Measurements from ENCODE around the gene MRPS30.
"Not testable (repeated sequence)": the region's sequence is repeated elsewhere in the genome, so short reads cannot be mapped to it uniquely, and the experiment has no call there.

MRPS30 gene

DNA sequence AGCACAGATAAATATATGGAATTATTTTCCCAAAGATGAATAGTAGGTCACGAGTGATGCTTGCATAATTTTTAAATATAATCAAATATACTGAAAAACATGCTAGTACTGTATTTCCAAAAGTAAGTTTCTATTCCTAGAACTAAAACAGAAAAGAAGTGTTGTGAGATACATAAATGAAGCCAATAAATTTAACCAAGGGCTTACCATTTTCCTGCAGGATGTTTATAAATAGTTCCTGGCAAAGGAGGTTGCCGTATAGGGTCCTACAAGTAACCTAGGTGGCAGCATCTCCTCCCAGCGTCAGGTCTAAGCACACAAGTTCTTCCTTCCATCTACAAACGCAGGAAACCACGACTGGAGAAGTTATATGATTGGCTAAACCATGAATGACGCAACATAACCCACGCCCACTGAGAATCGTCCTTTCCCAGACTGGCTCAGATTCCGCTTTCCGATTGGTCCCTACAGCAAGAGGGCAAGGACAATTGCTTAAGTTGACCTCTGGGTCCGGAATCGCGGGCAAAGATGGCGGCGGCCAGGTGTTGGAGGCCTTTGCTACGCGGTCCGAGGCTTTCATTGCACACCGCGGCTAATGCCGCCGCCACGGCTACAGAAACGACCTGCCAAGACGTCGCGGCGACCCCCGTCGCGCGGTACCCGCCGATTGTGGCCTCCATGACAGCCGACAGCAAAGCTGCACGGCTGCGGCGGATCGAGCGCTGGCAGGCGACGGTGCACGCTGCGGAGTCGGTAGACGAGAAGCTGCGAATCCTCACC lies at the start of gene MRPS30:
MRPS30 (plus strand) TSS at position 513 of the 780 bp plus-strand sequence; CDS start at position 529, 16 bp downstream.
- H3K27ac Mint-ChIP-seq: peak within 1 kb of the TSS; percentile 90
- no peaks in the 10 kb centered on the region for H3K9me3 Mint-ChIP-seq
- peak within 1 kb of the TSS; percentile 97 for H3K4me3 Mint-ChIP-seq
- H3K36me3 Mint-ChIP-seq: peaks cover 3% of the 10 kb centered on the region
- H3K27me3 Mint-ChIP-seq: no peaks in the 10 kb centered on the region
- H3K4me1 Mint-ChIP-seq: peaks cover 43% of the 10 kb centered on the region

- Mint-ChIP-seq H3K27ac (no peak overlapping the region), H3K9me3 (no peaks in the 10 kb centered on the region), H3K4me3 (no peak overlapping the region), H3K27me3 (peaks cover 12% of the 10 kb centered on the region), H3K36me3 (no peaks in the 10 kb centered on the region), H3K4me1 (no peaks in the 10 kb centered on the region)
These were observed 39.4 kb upstream of the MRPS30 start for GRCh38 chr5:44769200-44769876.

GRCh38 chr5:44769877-44770209 lies 38.9 kb upstream of the MRPS30 start:
- Mint-ChIP-seq H3K27ac (no peak overlapping the region), H3K27me3 (peaks cover 12% of the 10 kb centered on the region), H3K4me3 (no peak overlapping the region), H3K4me1 (no peaks in the 10 kb centered on the region), H3K9me3 (no peaks in the 10 kb centered on the region), H3K36me3 (no peaks in the 10 kb centered on the region)

DNA sequence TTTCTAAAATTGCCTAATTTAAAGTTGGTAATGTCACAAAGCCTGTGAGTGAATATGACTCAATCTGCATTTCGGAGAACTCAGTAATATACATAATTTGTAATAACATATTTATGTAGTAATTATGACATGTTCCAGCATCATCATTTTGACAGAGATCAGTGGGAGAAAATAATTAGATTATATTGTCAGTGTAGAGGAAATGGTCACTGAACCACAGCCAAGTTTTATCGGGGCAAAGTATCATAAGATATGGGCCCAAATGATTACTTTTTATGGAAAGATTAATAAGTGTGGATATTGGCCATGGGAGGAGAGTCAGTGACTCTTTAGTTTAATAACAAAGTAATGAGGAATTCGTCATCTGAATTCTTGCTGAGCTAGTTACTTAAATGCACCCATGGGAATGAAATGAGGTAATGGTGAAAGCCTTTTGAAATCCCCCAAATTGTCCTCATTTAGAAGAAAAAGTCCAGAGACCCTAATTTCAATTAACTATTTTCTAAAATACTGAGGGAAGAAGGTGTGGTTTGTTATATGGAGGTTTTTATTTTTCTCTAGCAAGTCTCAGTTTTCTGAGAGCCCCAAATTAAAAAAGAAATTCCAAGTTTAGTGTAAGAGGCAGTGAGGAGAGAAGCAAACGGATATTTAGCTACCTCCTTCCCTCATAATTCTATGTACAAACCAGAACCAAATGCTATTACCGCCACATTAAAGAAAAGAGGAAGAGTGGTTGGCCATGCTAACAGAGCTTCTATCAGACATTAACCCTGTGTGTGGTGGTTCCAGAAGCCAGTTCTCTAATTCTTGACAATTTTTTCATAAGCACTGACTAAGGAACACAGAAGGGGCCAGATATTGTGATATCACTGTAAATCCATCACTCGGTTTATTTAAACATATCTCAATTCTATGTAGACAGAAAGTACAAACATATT lies 37.7 kb upstream of the MRPS30 start:
- Mint-ChIP-seq H3K27ac (no peak overlapping the region), H3K9me3 (no peaks in the 10 kb centered on the region), H3K4me1 (no peaks in the 10 kb centered on the region), H3K27me3 (peaks cover 12% of the 10 kb centered on the region), H3K4me3 (no peak overlapping the region), H3K36me3 (no peaks in the 10 kb centered on the region)

DNA sequence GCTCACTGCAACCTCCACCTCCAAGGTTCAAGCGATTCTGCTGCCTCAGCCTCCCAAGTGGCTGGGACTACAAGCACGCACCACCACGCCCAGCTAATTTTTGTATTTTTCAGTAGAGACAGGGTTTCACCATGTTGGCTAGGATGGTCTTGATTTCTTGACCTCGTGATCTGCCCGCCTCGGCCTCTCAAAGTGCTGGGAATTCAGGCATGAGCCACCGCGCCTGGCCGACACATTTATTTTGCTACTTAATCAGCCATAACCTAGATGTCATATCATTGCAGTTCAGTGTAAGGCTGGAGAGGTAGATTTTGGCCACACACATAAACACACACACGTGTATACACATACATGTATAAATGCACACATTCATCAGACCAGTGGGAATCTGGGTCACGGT lies 36.4 kb upstream of the MRPS30 start:
- H3K9me3 Mint-ChIP-seq, H3K27ac Mint-ChIP-seq, H3K36me3 Mint-ChIP-seq, H3K4me3 Mint-ChIP-seq, H3K4me1 Mint-ChIP-seq: not testable (repeated sequence)
- peaks cover 12% of the 10 kb centered on the region for H3K27me3 Mint-ChIP-seq

DNA sequence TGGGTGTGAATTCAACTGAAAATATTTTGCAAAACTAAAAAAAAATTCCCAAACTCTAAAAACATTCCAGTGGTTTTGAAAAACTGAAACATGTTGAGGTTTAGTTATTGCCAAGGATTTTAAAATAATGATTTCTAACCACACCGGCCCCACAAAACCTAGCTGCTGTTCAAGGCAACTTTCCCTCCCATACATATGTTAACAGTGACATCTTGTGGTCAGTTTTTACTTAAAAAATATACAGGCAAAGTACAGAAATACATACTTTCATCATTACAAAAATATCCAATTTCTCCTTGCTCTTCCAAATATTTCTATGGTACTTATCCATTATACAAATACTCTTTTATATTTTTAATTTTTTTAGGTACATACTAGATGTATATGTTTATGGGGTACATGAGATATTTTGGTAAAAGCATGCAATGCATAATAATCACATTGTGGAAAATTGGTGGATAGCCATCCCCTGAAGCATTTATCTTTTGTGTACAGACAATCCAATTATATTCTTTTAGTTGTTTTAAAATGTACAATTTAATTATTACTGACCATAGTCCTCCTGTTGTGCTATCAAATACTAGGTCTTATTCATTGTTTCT lies 34.4 kb upstream of the MRPS30 start:
- H3K27me3 Mint-ChIP-seq: peaks cover 9% of the 10 kb centered on the region
- H3K9me3 Mint-ChIP-seq: no peaks in the 10 kb centered on the region
- no peak overlapping the region for H3K27ac Mint-ChIP-seq
- no peaks in the 10 kb centered on the region for H3K4me1 Mint-ChIP-seq
- no peaks in the 10 kb centered on the region for H3K36me3 Mint-ChIP-seq
- no peak overlapping the region for H3K4me3 Mint-ChIP-seq

DNA sequence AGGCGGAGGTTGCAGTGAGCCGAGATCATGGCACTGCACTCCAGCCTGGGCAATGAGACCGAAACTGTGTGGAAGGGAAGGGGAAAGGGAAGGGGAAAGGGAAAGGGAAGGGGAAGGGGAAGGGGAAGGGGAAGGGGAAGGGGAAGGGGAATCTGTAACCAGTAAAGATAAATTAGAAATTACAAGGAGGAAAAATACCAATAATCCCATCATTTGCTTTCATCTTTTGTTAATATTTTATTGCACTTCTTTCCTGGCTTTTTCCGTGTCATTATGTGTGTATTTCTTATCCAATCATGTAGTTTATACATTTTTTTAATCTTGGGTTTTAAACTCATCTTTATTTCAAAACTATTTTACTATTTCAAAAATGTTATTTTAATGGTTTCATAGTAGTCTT lies 29.6 kb upstream of the MRPS30 start:
- H3K4me1 Mint-ChIP-seq: no peaks in the 10 kb centered on the region
- no peak overlapping the region for H3K27ac Mint-ChIP-seq
- no peak overlapping the region for H3K4me3 Mint-ChIP-seq
- H3K36me3 Mint-ChIP-seq: no peaks in the 10 kb centered on the region
- H3K9me3 Mint-ChIP-seq: no peaks in the 10 kb centered on the region
- H3K27me3 Mint-ChIP-seq: no peaks in the 10 kb centered on the region

- no peaks in the 10 kb centered on the region for H3K36me3 Mint-ChIP-seq
- peaks cover 7% of the 10 kb centered on the region for H3K9me3 Mint-ChIP-seq
These were observed 25.0 kb upstream of the MRPS30 start for GRCh38 chr5:44783634-44784315.

GRCh38 chr5:44787731-44788130 lies 21.0 kb upstream of the MRPS30 start:
- Mint-ChIP-seq H3K4me3 (no peak overlapping the region), H3K36me3 (peaks cover 6% of the 10 kb centered on the region), H3K9me3 (peaks cover 18% of the 10 kb centered on the region), H3K27me3 (no peaks in the 10 kb centered on the region), H3K27ac (no peak overlapping the region), H3K4me1 (no peaks in the 10 kb centered on the region)

More at GRCh38 chr5:44783634-44784315, 25.0 kb upstream of the MRPS30 start:
- Mint-ChIP-seq H3K4me3 (no peak overlapping the region), H3K27ac (no peak overlapping the region), H3K4me1 (no peaks in the 10 kb centered on the region), H3K27me3 (no peaks in the 10 kb centered on the region)

DNA sequence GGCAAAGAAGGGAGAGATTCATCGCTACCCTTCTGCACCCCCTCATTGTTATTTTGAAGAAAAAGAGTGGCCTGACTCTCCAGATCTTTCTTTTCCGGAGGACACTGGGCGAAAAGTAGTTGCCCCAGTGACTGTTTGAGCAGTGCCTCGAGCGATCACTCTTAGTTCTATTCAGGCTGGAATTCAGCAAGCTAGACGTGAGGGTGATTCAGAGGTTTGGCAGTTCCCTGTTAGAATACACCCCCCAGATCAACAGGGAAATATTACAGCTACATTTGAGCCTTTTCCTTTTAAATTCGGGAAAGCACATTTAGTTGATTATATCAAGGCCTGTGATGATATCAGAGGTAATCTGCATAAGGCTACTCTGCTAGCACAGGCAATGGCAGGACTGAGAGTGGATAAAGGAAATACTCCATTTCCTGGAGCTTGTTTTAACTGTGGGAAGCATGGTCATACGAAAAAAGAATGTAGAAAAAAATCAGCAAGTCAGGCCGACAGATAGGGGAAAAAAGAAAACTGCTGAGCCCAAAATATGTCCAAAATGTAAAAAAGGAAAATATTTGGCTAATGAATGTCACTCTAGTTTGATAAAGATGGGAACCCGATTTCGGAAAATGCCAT lies 19.3 kb upstream of the MRPS30 start:
- not testable (repeated sequence) for H3K4me1 Mint-ChIP-seq, H3K36me3 Mint-ChIP-seq, H3K27ac Mint-ChIP-seq, H3K4me3 Mint-ChIP-seq, H3K27me3 Mint-ChIP-seq
- H3K9me3 Mint-ChIP-seq: peaks cover 30% of the 10 kb centered on the region

GRCh38 chr5:44792031-44792673 lies 16.6 kb upstream of the MRPS30 start:
- H3K4me3 Mint-ChIP-seq, H3K4me1 Mint-ChIP-seq, H3K27ac Mint-ChIP-seq, H3K27me3 Mint-ChIP-seq: not testable (repeated sequence)
- Mint-ChIP-seq H3K36me3 (peaks cover 11% of the 10 kb centered on the region), H3K9me3 (peaks cover 27% of the 10 kb centered on the region)

- H3K9me3 Mint-ChIP-seq: peaks cover 27% of the 10 kb centered on the region
- peaks cover 5% of the 10 kb centered on the region for H3K27me3 Mint-ChIP-seq
- no peak overlapping the region for H3K4me3 Mint-ChIP-seq
- H3K4me1 Mint-ChIP-seq: no peaks in the 10 kb centered on the region
- H3K36me3 Mint-ChIP-seq: peaks cover 8% of the 10 kb centered on the region
- H3K27ac Mint-ChIP-seq: no peak overlapping the region
These were observed 14.4 kb upstream of the MRPS30 start for GRCh38 chr5:44794371-44794770.

DNA sequence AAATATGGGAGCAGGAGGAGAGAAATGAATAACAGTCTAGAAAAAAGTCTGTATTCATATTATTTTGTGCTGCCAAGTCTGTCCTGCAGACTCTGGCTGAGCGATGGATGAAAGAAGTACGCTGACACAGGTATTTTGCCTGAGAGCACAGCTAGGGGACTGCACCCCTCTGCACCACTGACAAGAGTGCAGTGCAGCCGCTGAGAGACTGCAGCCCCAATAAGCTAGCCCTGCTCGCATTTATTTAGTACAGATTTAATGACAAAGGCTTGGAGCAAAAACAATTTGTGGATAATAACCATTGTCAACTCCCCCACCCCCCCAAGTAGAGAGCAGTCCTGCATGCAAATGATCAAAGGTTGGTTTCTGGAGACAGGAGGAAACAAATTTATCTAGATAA lies 13.3 kb upstream of the MRPS30 start:
- H3K27me3 Mint-ChIP-seq: peaks cover 5% of the 10 kb centered on the region
- peaks cover 27% of the 10 kb centered on the region for H3K9me3 Mint-ChIP-seq
- no peak overlapping the region for H3K27ac Mint-ChIP-seq
- peaks cover 8% of the 10 kb centered on the region for H3K36me3 Mint-ChIP-seq
- H3K4me3 Mint-ChIP-seq: no peak overlapping the region
- no peaks in the 10 kb centered on the region for H3K4me1 Mint-ChIP-seq

- Mint-ChIP-seq H3K27ac (no peak overlapping the region), H3K36me3 (peaks cover 5% of the 10 kb centered on the region), H3K27me3 (peaks cover 5% of the 10 kb centered on the region), H3K9me3 (peaks cover 16% of the 10 kb centered on the region), H3K4me1 (no peaks in the 10 kb centered on the region), H3K4me3 (no peak overlapping the region)
These were observed 10.9 kb upstream of the MRPS30 start for GRCh38 chr5:44797841-44798240.
